ENCODE measurements around the gene BGLAP.

Gene BGLAP

GRCh38 chr1:156259805-156260204 is 17.8 kb downstream of the BGLAP start:
- no peak for DNase-seq

- no peak for DNase-seq
Observed at GRCh38 chr1:156260896-156261295, 18.9 kb downstream of the BGLAP start.

DNA sequence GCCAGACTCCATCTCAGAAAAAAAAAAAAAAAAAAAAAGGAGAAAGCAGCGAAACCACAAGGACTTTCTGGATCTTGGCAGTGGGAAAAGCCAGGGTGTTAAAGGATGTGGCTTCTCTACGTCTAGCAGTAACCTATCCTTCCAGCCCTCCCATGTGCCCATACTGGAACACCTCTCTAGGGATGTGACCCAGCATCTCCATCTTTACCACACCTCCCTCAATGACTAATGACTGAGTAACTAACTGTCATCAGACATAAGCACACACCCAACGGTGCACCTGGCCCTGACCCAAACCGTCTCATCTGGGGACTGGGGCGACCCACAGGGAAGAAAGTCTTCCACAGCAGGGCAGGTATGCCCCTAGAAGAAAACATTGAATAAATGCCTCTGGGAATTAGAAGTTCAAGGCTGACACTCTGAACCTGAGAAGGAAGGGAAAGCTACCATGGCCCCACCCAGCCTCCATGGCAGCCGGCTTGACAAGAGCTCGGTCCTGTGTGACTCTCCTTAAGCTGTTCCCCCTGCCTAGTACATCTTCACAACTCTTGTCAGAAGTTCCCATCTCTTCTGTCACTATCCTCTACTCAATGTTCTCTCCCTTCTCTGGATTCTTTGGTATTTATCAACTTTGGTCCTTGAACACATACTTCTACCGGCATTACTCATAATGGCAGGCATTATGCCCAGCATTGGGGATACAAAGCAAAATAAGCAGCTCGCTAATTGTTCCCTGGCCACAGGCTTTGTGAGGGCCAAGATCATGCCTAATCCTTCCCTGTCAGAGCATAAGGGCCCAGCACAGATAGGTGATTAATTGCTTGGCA is 20.7 kb downstream of the BGLAP start:
- no peak for DNase-seq

- DNase-seq: no peak
Observed at GRCh38 chr1:156263288-156263655, 21.3 kb downstream of the BGLAP start.

- no peak for DNase-seq
Observed at GRCh38 chr1:156266051-156266450, 24.1 kb downstream of the BGLAP start.

DNA sequence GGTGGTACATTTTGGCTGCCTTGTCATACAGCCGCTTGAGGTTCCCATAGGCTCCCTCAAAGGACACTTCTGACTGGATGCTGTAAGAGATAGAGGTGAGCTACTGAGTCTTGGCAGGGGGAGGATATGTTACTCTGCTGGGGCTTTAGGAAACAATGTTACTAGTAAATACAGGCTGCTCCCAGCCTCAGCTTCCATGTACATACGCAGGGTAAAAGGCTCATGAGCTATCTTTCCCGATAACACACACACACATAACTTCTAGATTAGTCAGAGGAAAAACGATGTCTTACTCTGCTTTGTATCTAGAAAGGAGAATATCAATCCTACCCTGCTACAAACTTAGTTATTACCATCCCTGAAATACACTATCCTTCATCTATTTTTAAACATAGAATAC is 26.4 kb downstream of the BGLAP start:
- DNase-seq: no peak

DNA sequence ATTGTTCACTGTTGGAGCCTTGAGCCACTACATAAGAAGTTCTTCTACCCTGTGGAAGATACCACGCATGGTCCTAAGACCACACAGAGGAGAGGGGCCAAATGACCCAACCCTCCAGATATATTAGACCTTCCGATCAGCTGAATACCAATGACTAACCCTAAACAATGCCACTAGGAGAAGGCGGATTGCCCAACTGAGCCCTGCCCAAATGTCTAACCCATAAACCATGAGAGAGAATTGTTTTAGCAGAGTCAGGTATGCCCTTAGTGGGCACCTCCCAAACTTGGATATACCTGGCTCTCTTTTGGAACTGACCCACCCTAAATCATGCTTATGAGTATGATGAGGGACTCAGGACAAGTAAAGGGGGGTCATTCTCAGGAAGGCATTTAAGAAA is 28.3 kb downstream of the BGLAP start:
- DNase-seq: no peak

GRCh38 chr1:156276532-156276931 is 34.5 kb downstream of the BGLAP start:
- DNase-seq: no peak

GRCh38 chr1:156276966-156277381 is 35.0 kb downstream of the BGLAP start:
- DNase-seq: no peak

DNA sequence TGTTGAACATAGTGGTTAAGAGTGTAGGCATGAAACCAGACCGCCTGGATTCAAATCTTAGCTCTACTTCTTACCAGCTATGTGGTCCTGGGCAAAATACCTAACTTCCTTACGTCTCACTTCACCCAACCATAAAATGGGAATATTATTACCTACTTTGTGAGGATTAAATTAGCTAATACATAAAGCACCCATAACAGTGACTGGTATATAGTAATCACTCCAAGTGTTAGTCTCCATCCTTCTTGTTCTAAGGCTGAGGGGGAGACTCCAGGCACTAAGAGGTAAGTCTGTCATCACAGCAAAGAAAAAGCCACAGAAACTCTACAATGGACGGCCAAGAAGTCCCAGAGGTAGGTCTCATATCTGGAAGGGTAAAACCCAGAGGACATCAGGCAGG is 37.9 kb downstream of the BGLAP start:
- DNase-seq: no peak

GRCh38 chr1:156281281-156281680 is 39.3 kb downstream of the BGLAP start:
- DNase-seq: peak; percentile 27

DNA sequence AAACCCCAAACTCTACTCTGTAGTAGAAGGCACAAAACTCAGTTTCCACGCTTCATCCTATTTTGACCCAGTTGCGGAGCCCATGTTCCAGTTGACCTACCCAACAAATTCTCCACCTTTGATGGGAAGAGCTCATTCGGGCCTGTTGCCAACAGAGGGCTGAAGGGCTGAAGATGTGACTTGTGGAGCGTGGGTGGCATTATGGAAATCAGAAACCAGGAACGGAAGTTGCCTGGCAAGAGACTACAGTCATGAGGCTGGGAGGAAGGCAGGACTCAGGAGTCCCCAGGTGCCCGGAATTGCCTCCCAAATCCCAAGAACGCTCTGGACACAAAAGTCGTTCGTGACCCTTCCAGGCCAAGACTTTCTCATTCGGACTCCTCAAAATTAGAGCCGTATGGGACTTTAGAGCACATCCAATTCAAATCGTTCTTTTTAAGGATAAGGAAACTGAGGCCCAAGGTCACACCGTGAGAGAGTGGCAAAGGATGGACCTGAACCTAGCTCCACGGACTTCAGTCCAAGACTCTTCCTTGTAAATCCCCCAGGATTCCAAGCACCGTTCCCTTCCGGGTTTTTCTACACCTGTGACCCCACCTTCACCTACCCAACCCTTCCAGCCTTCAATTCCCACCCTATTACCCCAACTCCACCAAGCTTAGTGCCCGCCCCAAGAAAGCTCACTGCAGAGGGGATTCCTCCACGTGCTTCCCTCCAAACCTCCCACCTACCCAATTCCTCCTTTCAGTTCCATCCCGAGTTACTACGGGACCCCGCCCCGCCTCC is 39.9 kb downstream of the BGLAP start:
- peak; percentile 9 for DNase-seq

GRCh38 chr1:156282479-156283222 is 40.7 kb downstream of the BGLAP start, which contains the start of gene SMG5:
TSS of gene SMG5 (minus strand) at chr1:156282825. CDS start at chr1:156282680, 145 bp downstream.
- peak; percentile 98 for DNase-seq

- DNase-seq: no peak
Observed at GRCh38 chr1:156283521-156283920, 41.5 kb downstream of the BGLAP start.

DNA sequence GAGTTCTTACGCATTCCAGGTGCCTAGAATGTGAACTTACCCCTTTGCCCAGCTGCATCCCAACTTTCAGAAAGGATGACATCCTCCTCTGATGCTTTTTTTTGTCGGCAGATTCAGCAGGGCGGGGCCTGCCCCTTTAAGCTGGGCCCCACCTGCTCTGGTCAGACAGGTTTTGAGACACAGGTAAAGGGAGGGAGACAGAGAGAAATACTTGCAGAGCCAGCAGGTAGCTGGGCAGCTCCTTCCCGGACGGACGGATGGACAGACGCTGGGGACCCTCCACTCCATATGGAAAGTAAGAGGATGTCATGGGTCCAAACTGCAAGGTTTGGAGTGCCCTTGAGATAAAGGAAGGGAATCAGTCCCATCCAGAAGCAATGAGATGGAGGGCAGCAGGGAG is 42.1 kb downstream of the BGLAP start, which contains the start of gene TMEM79:
TSS of gene TMEM79 (plus strand) at position 214 of the 400 bp plus-strand sequence. CDS start 902 bp downstream, outside the sequence.
- no peak for DNase-seq

DNA sequence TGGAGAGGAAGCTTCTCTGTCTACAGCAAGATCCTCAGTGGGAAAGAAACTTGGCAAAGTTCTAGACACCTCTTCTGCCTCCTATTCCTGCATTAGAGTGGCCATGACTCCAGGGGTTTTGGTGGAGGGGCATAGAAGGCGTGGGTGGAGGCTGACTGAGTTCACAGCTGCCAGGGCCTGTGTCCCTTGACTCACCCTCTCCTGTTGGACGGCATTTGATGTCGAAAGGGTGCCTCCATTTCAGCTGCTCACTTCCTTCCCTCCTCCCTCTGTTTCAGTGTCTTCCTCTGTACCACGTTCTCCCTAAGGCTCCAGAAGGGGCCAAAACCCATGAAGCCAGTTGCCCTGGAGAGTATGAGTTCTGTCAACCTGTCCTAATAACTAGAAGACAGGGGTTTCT is 42.8 kb downstream of the BGLAP start:
- no peak for DNase-seq

DNA sequence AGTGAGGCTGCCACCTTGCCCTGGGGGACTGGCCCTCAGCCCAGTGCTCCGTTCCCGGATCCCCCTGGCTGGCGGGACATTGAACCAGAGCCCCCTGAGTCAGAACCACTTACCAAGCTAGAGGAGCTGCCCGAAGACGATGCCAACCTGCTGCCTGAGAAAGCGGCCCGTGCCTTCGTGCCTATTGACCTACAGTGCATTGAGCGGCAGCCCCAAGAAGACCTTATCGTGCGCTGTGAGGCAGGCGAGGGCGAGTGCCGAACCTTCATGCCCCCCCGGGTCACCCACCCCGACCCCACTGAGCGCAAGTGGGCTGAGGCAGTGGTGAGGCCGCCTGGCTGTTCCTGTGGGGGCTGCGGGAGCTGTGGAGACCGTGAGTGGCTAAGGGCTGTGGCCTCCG is 43.5 kb downstream of the BGLAP start:
- DNase-seq: no peak

DNA sequence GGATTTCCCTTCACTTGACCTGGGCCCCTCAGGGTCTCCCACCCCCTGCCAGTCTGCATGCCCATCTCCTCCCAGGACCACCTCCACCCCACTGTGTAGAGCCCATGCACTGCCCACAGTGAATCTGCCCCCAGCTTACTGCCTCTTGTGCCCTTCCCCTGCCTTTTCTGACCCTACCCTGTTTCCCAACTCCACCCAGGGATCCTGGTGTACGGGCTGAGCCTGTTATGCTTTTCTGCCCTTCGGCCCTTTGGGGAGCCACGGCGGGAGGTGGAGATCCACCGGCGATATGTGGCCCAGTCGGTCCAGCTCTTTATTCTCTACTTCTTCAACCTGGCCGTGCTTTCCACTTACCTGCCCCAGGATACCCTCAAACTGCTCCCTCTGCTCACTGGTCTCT is 44.1 kb downstream of the BGLAP start:
- no peak for DNase-seq

DNA sequence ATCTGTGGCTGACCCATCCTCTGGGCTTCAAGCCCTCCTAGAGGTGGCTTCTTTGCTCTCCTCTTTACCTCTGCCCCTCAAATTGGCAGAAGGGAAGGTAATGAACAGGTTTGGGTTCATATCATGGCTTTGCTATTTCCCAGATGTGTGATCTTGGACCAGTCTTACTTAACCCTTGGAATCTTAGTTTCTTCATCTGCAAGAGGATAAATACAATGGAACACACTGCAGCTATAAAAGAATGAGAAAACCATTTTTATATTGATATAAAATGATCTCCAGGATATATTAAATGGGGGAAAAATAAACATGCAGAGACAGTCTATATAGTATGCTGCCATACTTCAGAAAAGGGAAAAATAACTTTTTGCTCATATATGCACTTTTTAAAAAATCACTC is 47.9 kb downstream of the BGLAP start:
- DNase-seq: no peak

- peak; percentile 21 for DNase-seq
Observed at GRCh38 chr1:156291226-156292061, 49.5 kb downstream of the BGLAP start.
